Activated CD8-positive, alpha-beta T cell treated with anti-CD3 and anti-CD28 coated beads for 36 hours (primary cell): Measurements from ENCODE around the gene CD22. TPM values are rescaled to one million over a fixed set of nuclear protein-coding genes. Genes with fewer than 3 reads are reported as not detected.
"Not testable (repeated sequence)": the region's sequence is repeated elsewhere in the genome, so short reads cannot be mapped to it uniquely, and the experiment has no call there.

ENCODE experiments used
- ATAC-seq: fragments of 200-7000 bp; cut with Tn5 transposase; one replicate; pipeline ENCODE4 v1.10.0; 2021; ENCODE audit warnings: mild to moderate bottlenecking, moderate library complexity
- CTCF ChIA-PET: fragments of 350-600 bp; sonication (Branson Sonifier 250); formaldehyde crosslinking; loops from one replicate; lab custom pipeline; 2021; ENCODE audit warnings: antibody characterized with exemption; lab: Charles Lee
- POLR2A ChIA-PET: fragments of 350-600 bp; sonication (Branson Sonifier 250); formaldehyde crosslinking; loops from one replicate; lab custom pipeline; 2021; ENCODE audit warnings: antibody characterized with exemption; lab: Charles Lee
- DNase-seq: peaks from one replicate; pipeline ENCODE4 v3.0.0-alpha.2; 2020
- H3K27ac Mint-ChIP-seq: one replicate; pipeline ENCODE4 v1.8.0; 2021; ENCODE audit warnings: mild to moderate bottlenecking, mixed read lengths
- H3K27me3 Mint-ChIP-seq: one replicate; pipeline ENCODE4 v1.8.0; 2021; ENCODE audit warnings: mixed read lengths
- H3K36me3 Mint-ChIP-seq: one replicate; pipeline ENCODE4 v1.8.0; 2021; ENCODE audit warnings: low read depth, mixed read lengths
- H3K4me1 Mint-ChIP-seq: one replicate; pipeline ENCODE4 v1.8.0; 2021; ENCODE audit warnings: low read depth, mixed read lengths
- H3K4me3 Mint-ChIP-seq: one replicate; pipeline ENCODE4 v1.8.0; 2021; ENCODE audit warnings: mild to moderate bottlenecking, moderate library complexity, mixed read lengths
- H3K9me3 Mint-ChIP-seq: one replicate; pipeline ENCODE4 v1.8.0; 2021; ENCODE audit warnings: mixed read lengths
- CTCF ChIP-seq: fragments of 200-600 bp; IDR thresholded peaks from one replicate; pipeline ENCODE4 v1.8.0; 2022; ENCODE audit warnings: antibody characterized with exemption, mild to moderate bottlenecking
- intact Hi-C: fragments of 100-400 bp; cut with micrococcal nuclease; formaldehyde crosslinking; loops from one replicate; pipeline ENCODE4 v1.10.0; 2022
- total RNA-seq, 2 experiments: library from RNA; stranded (reverse); gene quantifications; one replicate each; pipeline ENCODE4 v1.2.3, GENCODE V29; 2021

Gene CD22
- total RNA-seq, 2 experiments from 2014 or later, result 2.3 to 2.8 TPM

GRCh38 chr19:35374031-35374430, 45.0 kb downstream of the CD22 start:
- H3K4me3 Mint-ChIP-seq, intact Hi-C loops, H3K9me3 Mint-ChIP-seq, DNase-seq, H3K27ac Mint-ChIP-seq, H3K36me3 Mint-ChIP-seq, ATAC-seq, H3K27me3 Mint-ChIP-seq: not testable (repeated sequence)
- POLR2A ChIA-PET, result interaction anchor here (1.2 kb wide), 1 partner anchor 19 kb away, joined by 3 read pairs; no protein-coding TSS in a partner anchor
- CTCF ChIA-PET, result interaction anchor here (1.0 to 2.2 kb wide), 4 partner anchors 16 to 136 kb away, joined by 3 to 7 read pairs (median 4); partner anchors contain the start of genes FFAR1 and FFAR3
- peaks cover 21% of the 10 kb centered on the region for H3K4me1 Mint-ChIP-seq
- peak; percentile 18 for TF ChIP-seq CTCF

GRCh38 chr19:35375505-35376307, 46.7 kb downstream of the CD22 start:
- no peak for TF ChIP-seq CTCF
- ATAC-seq (no peak), DNase-seq (no peak)
- POLR2A ChIA-PET, result no interaction called here
- CTCF ChIA-PET, result interaction anchor here (1.1 to 2.2 kb wide), 4 partner anchors 23 to 134 kb away, joined by 4 to 7 read pairs (median 4); no protein-coding TSS in a partner anchor
- H3K27ac Mint-ChIP-seq, result no peak overlapping the region
- H3K4me1 Mint-ChIP-seq, result peaks cover 21% of the 10 kb centered on the region
- no peaks in the 10 kb centered on the region for H3K36me3 Mint-ChIP-seq
- H3K27me3 Mint-ChIP-seq, result peaks cover 4% of the 10 kb centered on the region
- no peak overlapping the region for H3K4me3 Mint-ChIP-seq
- H3K9me3 Mint-ChIP-seq, result no peaks in the 10 kb centered on the region
- intact Hi-C loops, result no loop called here

- Mint-ChIP-seq H3K36me3 (no peaks in the 10 kb centered on the region), H3K4me3 (no peak overlapping the region), H3K9me3 (no peaks in the 10 kb centered on the region), H3K27ac (no peak overlapping the region), H3K27me3 (peaks cover 9% of the 10 kb centered on the region), H3K4me1 (peaks cover 21% of the 10 kb centered on the region)
- ATAC-seq (no peak), DNase-seq (no peak)
- no peak for TF ChIP-seq CTCF
- CTCF ChIA-PET, result interaction anchor here (1.0 to 1.1 kb wide), 2 partner anchors 20 to 79 kb away, joined by 3 read pairs; no protein-coding TSS in a partner anchor
- intact Hi-C loops, result no loop called here
- POLR2A ChIA-PET, result no interaction called here
Observed at GRCh38 chr19:35377656-35378055, 48.7 kb downstream of the CD22 start.

- CTCF ChIA-PET, result interaction anchor here (1.0 to 1.3 kb wide), 3 partner anchors 21 to 28 kb away, joined by 3 to 6 read pairs (median 4); no protein-coding TSS in a partner anchor
- ATAC-seq, result no peak
- Mint-ChIP-seq H3K4me3 (no peak overlapping the region), H3K36me3 (no peaks in the 10 kb centered on the region), H3K9me3 (no peaks in the 10 kb centered on the region), H3K27me3 (peaks cover 9% of the 10 kb centered on the region), H3K4me1 (peaks cover 21% of the 10 kb centered on the region), H3K27ac (no peak overlapping the region)
- intact Hi-C loops, result no loop called here
- POLR2A ChIA-PET, result no interaction called here
- DNase-seq, result no peak
- TF ChIP-seq CTCF, result no peak
Observed at GRCh38 chr19:35378356-35378755, 49.4 kb downstream of the CD22 start.

- H3K27ac Mint-ChIP-seq, H3K27me3 Mint-ChIP-seq, DNase-seq, ATAC-seq, H3K9me3 Mint-ChIP-seq, intact Hi-C loops, POLR2A ChIA-PET, H3K36me3 Mint-ChIP-seq, H3K4me3 Mint-ChIP-seq: not testable (repeated sequence)
- CTCF ChIA-PET, result interaction anchor here (1.2 kb wide), 1 partner anchor 89 kb away, joined by 6 read pairs; no protein-coding TSS in a partner anchor
- peaks cover 17% of the 10 kb centered on the region for H3K4me1 Mint-ChIP-seq
Observed at GRCh38 chr19:35379545-35379944, 50.6 kb downstream of the CD22 start.
